SK-N-SH (cell line): ENCODE measurements around the gene ANK2. TPM values are rescaled to one million over a fixed set of nuclear protein-coding genes. Genes with fewer than 3 reads are reported as not detected.

Experiments
- CTCF ChIA-PET: fragments of 300-600, 350-600 bp; formaldehyde crosslinking; extraction: SDS; loops from one replicate; lab custom pipeline; 2021; lab: Yijun Ruan, JAX
- POLR2A ChIA-PET: fragments of 350-600 bp; sonication (Branson Sonifier 250); formaldehyde crosslinking; extraction: SDS; loops from one replicate; lab custom pipeline; 2020; ENCODE audit warnings: antibody characterized with exemption, inconsistent platforms; lab: Yijun Ruan, JAX
- DNase-seq: peaks from one replicate; pipeline ENCODE4 v3.0.0; 2012
- H2AFZ ChIP-seq: fragments of 200-600 bp; sonication (generic); 2 replicates; pipeline ENCODE4 v1.8.1; 2016; ENCODE audit warnings: antibody characterized with exemption, mild to moderate bottlenecking, low read depth
- H3F3A ChIP-seq: fragments of 200-600 bp; sonication (generic); replicated peaks from 2 replicates; pipeline ENCODE3; 2016; ENCODE audit warnings: antibody characterized with exemption, mild to moderate bottlenecking; ENCODE audit not compliant: insufficient read depth
- H3K27ac ChIP-seq, 2 experiments: fragments of 200-500 bp in 1 of 2; fragments of 200-600 bp in 1 of 2; sonication (Bioruptor generic) in 1 of 2; sonication (generic), shearing (Covaris generic) in 1 of 2; 2 replicates each; pipeline versions ENCODE4 v1.5.1 to v1.6.1; 2014 to 2016; ENCODE audit warnings: low read depth in 2 of 2, inconsistent platforms in 1 of 2, low read length in 1 of 2, mild to moderate bottlenecking in 1 of 2, mixed read lengths in 1 of 2
- H3K27me3 ChIP-seq: fragments of 200-600 bp; sonication (generic), shearing (Covaris generic); 2 replicates; pipeline ENCODE4 v1.6.1; 2016; ENCODE audit warnings: mixed run types; ENCODE audit not compliant: insufficient read depth
- H3K36me3 ChIP-seq, 2 experiments: fragments of 200-500 bp in 1 of 2; fragments of 200-600 bp in 1 of 2; sonication (Bioruptor generic) in 1 of 2; sonication (generic) in 1 of 2; replicated peaks in 1 of 2; 2 replicates each; pipeline versions ENCODE3 to v1.5.1; 2014 to 2016; ENCODE audit warnings: low read length in 1 of 2, mild to moderate bottlenecking in 1 of 2; ENCODE audit not compliant: insufficient read depth in 2 of 2, control insufficient read depth in 1 of 2
- H3K4me1 ChIP-seq, 2 experiments: fragments of 200-500 bp in 1 of 2; fragments of 200-600 bp in 1 of 2; sonication (Bioruptor generic) in 1 of 2; sonication (generic), shearing (Covaris generic) in 1 of 2; 2 replicates each; pipeline versions ENCODE4 v1.5.1 to v1.6.1; 2014 to 2016; ENCODE audit warnings: low read depth in 1 of 2, low read length in 1 of 2, mixed run types in 1 of 2; ENCODE audit not compliant: insufficient read depth in 2 of 2, control insufficient read depth in 1 of 2
- H3K4me2 ChIP-seq: fragments of 200-600 bp; sonication (generic), shearing (Covaris generic); 2 replicates; pipeline ENCODE4 v1.6.1; 2017; ENCODE audit warnings: mixed run types
- H3K4me3 ChIP-seq, 2 experiments: fragments of 200-500 bp in 1 of 2; fragments of 200-600 bp in 1 of 2; sonication (Bioruptor generic) in 1 of 2; sonication (generic), shearing (Covaris generic) in 1 of 2; 2 replicates each; pipeline versions ENCODE4 v1.5.1 to v1.8.1; 2014 to 2016; ENCODE audit warnings: low read depth in 2 of 2, inconsistent platforms in 1 of 2, low read length in 1 of 2, mild to moderate bottlenecking in 1 of 2, mixed read lengths in 1 of 2, moderate library complexity in 1 of 2
- H3K79me2 ChIP-seq: fragments of 200-600 bp; sonication (generic); 2 replicates; pipeline ENCODE4 v1.8.1; 2017; ENCODE audit warnings: mild to moderate bottlenecking; ENCODE audit not compliant: insufficient read depth
- H3K9ac ChIP-seq: fragments of 200-600 bp; sonication (generic); 2 replicates; pipeline ENCODE4 v1.6.1; 2017; ENCODE audit warnings: mixed run types
- H3K9me2 ChIP-seq: fragments of 200-600 bp; sonication (generic); 2 replicates; pipeline ENCODE4 v1.6.1; 2017; ENCODE audit warnings: mixed run types
- H3K9me3 ChIP-seq: fragments of 200-600 bp; sonication (generic); 2 replicates; pipeline ENCODE4 v1.6.1; 2017; ENCODE audit warnings: mixed run types, mild to moderate bottlenecking, moderate library complexity
- H4K20me1 ChIP-seq: fragments of 200-600 bp; sonication (generic); 2 replicates; pipeline ENCODE4 v1.6.1; 2017; ENCODE audit warnings: mild to moderate bottlenecking, mixed run types; ENCODE audit not compliant: insufficient read depth
- CHD2 ChIP-seq: fragments of 150-350 bp; IDR thresholded peaks from 2 replicates; pipeline ENCODE4 v1.6.1; 2018; ENCODE audit warnings: low read length; ENCODE audit not compliant: partially characterized antibody
- CTCF ChIP-seq: fragments of 200-600 bp; sonication (generic); IDR thresholded peaks from 2 replicates; pipeline ENCODE4 v1.6.1; 2017; ENCODE audit warnings: antibody characterized with exemption, mild to moderate bottlenecking, moderate library complexity
- ELF1 ChIP-seq: IDR thresholded peaks from 2 replicates; pipeline ENCODE4 v1.4.0; 2012
- EP300 ChIP-seq, 2 experiments: IDR thresholded peaks; 2 replicates each; pipeline versions ENCODE4 v1.4.0 to v1.6.1; 2012; ENCODE audit warnings: borderline replicate concordance in 1 of 2, low read depth in 1 of 2, low read length in 1 of 2
- FOSL2 ChIP-seq: IDR thresholded peaks from 2 replicates; pipeline ENCODE4 v1.4.0; 2012; ENCODE audit warnings: low read depth, mild to moderate bottlenecking, moderate library complexity, borderline replicate concordance
- FOXJ3 ChIP-seq: sonication (generic); formaldehyde crosslinking; IDR thresholded peaks from 2 replicates; pipeline ENCODE4 v1.5.1; 2020; ENCODE audit warnings: mild to moderate bottlenecking, missing genetic modification reagents
- GATA2 ChIP-seq: sonication (generic); formaldehyde crosslinking; IDR thresholded peaks from 2 replicates; pipeline ENCODE4 v1.5.0; 2020; ENCODE audit warnings: mild to moderate bottlenecking, missing genetic modification reagents
- MEF2A ChIP-seq: IDR thresholded peaks from 2 replicates; pipeline ENCODE4 v1.4.0; 2012; ENCODE audit warnings: low read depth, borderline replicate concordance
- NRF1 ChIP-seq: IDR thresholded peaks from 2 replicates; pipeline ENCODE4 v1.6.1; 2012; ENCODE audit warnings: low read depth, mild to moderate bottlenecking, low read length
- PBX3 ChIP-seq: IDR thresholded peaks from 2 replicates; pipeline ENCODE4; 2012
- RAD21 ChIP-seq: IDR thresholded peaks from 2 replicates; pipeline ENCODE4 v1.6.1; 2012; ENCODE audit warnings: mild to moderate bottlenecking, low read length
- RCOR1 ChIP-seq: fragments of 150-350 bp; IDR thresholded peaks from 2 replicates; pipeline ENCODE4 v1.6.1; 2017; ENCODE audit warnings: antibody characterized with exemption, low read length
- REST ChIP-seq: IDR thresholded peaks from 2 replicates; pipeline ENCODE4 v1.6.1; 2012; ENCODE audit warnings: mild to moderate bottlenecking, low read depth, low read length, moderate library complexity
- RFX5 ChIP-seq: IDR thresholded peaks from 2 replicates; pipeline ENCODE4 v1.6.1; 2012; ENCODE audit warnings: mild to moderate bottlenecking, improper control_type of control experiment, low read length
- SIN3A ChIP-seq: IDR thresholded peaks from 2 replicates; pipeline ENCODE4 v1.6.1; 2012; ENCODE audit warnings: low read depth, mild to moderate bottlenecking, low read length, moderate library complexity, borderline replicate concordance
- USF1 ChIP-seq: IDR thresholded peaks from 2 replicates; pipeline ENCODE4 v1.4.0; 2012; ENCODE audit warnings: low read depth, borderline replicate concordance
- YY1 ChIP-seq: IDR thresholded peaks from 2 replicates; pipeline ENCODE4 v1.4.0; 2012; ENCODE audit warnings: low read depth, mild to moderate bottlenecking
- WGBS: methylation state at CpG from one replicate; pipeline ENCODE4 v1.1.6; 2017; ENCODE audit warnings: low lambda C conversion rate; 5-methylcytosine and 5-hydroxymethylcytosine counted together
- polyA plus RNA-seq, 3 experiments: library from polyadenylated mRNA; depleted of rRNA; stranded (reverse); fragments of >200 nt; gene quantifications; 2 replicates each; pipeline ENCODE4 v1.2.3, GENCODE V29; 2012
- TF ChIP-seq, protein P1 (sequence below): fragments of 150-350 bp; IDR thresholded peaks from 2 replicates; pipeline ENCODE4 v1.6.1; 2017; ENCODE audit warnings: antibody characterized with exemption, low read length, low read depth, borderline replicate concordance

Gene ANK2
- polyA plus RNA-seq, 1 of the 3 experiments (the other 2 are of a cell fraction) = 0.69 TPM

GRCh38 chr4:113311047-113311446 is 261.6 kb downstream of the ANK2 start:
- no peaks in the 10 kb centered on the region for H3F3A ChIP-seq
- no peak overlapping the region for H3K27ac ChIP-seq
- H4K20me1 ChIP-seq = no peaks in the 10 kb centered on the region
- no peak for DNase-seq
- H3K4me1 ChIP-seq = no peaks in the 10 kb centered on the region
- no peaks in the 10 kb centered on the region for H3K27me3 ChIP-seq
- TF ChIP-seq ELF1 = no peak
- no peak for TF ChIP-seq SIN3A
- TF ChIP-seq CTCF = no peak
- no peak for TF ChIP-seq CHD2
- TF ChIP-seq MEF2A = no peak
- no peak for TF ChIP-seq REST
- TF ChIP-seq GATA2 (CRISPR knock-in tag) = no peak
- TF ChIP-seq, protein P1, sequence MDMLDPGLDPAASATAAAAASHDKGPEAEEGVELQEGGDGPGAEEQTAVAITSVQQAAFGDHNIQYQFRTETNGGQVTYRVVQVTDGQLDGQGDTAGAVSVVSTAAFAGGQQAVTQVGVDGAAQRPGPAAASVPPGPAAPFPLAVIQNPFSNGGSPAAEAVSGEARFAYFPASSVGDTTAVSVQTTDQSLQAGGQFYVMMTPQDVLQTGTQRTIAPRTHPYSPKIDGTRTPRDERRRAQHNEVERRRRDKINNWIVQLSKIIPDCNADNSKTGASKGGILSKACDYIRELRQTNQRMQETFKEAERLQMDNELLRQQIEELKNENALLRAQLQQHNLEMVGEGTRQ = no peak
- no peak for TF ChIP-seq RAD21
- TF ChIP-seq, all 33 proteins: peak for 0
- Histone ChIP-seq H3K4me2 (no peak overlapping the region), H2AFZ (no peak overlapping the region), H3K4me3 (no peak overlapping the region), H3K9me3 (no peaks in the 10 kb centered on the region), H3K79me2 (no peaks in the 10 kb centered on the region), H3K36me3 (no peaks in the 10 kb centered on the region), H3K9ac (no peak overlapping the region), H3K9me2 (no peaks in the 10 kb centered on the region)
- 92% methylated on average over 2 of the region's 2 CpGs for WGBS
- POLR2A ChIA-PET = no interaction called here
- CTCF ChIA-PET = no interaction called here

GRCh38 chr4:113312529-113312928 is 263.1 kb downstream of the ANK2 start:
- Histone ChIP-seq H3K9me2 (no peaks in the 10 kb centered on the region), H3K4me3 (no peak overlapping the region), H4K20me1 (no peaks in the 10 kb centered on the region), H3K9me3 (no peaks in the 10 kb centered on the region), H3K27ac (no peak overlapping the region), H3K4me2 (no peak overlapping the region), H2AFZ (no peak overlapping the region), H3K79me2 (no peaks in the 10 kb centered on the region), H3K27me3 (no peaks in the 10 kb centered on the region), H3F3A (no peaks in the 10 kb centered on the region), H3K36me3 (no peaks in the 10 kb centered on the region), H3K9ac (no peak overlapping the region), H3K4me1 (no peaks in the 10 kb centered on the region; a peak in 1 of 4 replicates)
- CTCF ChIA-PET = interaction anchor here (1.0 kb wide), 1 partner anchor 9 kb away, joined by 4 read pairs; no protein-coding TSS in a partner anchor
- POLR2A ChIA-PET = interaction anchor here (0.6 kb wide), 1 partner anchor 716 kb away, joined by 3 read pairs; no protein-coding TSS in a partner anchor
- no peak for DNase-seq
- 81% methylated on average over 3 of the region's 3 CpGs for WGBS
- TF ChIP-seq USF1 (no peak), RCOR1 (no peak), YY1 (no peak), RFX5 (no peak), FOSL2 (no peak), PBX3 (no peak), RAD21 (no peak), EP300 (IDR thresholded peaks at IDR 0.05; ENCODE audit: borderline replicate concordance in 1 of 2, low read depth in 1 of 2, low read length in 1 of 2) (no peak), CHD2 (no peak), FOXJ3 (no peak), NRF1 (no peak), SIN3A (no peak)
- TF ChIP-seq, protein P1 = no peak
